Measurements from ENCODE around the gene NES. TPM values are rescaled to one million over a fixed set of nuclear protein-coding genes. Genes with fewer than 3 reads are reported as not detected.
A peak's percentile ranks its signal among the peaks of the same experiment; 100 is the strongest.

Gene NES
- polyA plus RNA-seq, 3 donors, result not detected

- Histone ChIP-seq H2AFZ (ENCODE audit: insufficient read depth, low read depth, low read length, poor library complexity, severe bottlenecking) (no peak overlapping the region), H3K36me3 (replicated peaks in 1 of 2; ENCODE audit: control insufficient read depth in 1 of 2, insufficient read depth in 2 of 2, low read length in 2 of 2) (no peaks in the 10 kb centered on the region), H3K4me2 (replicated peaks; ENCODE audit: extremely low read depth, low read length, poor library complexity, severe bottlenecking) (no peak overlapping the region), H4K20me1 (ENCODE audit: insufficient read depth, low read length) (no peaks in the 10 kb centered on the region), H3K4me1 (ENCODE audit: control insufficient read depth in 1 of 2, insufficient read depth in 2 of 2, low read length in 2 of 2) (peaks cover 2 to 10% of the 10 kb centered on the region in 2 donors), H3K4me3 (replicated peaks in 1 of 3; ENCODE audit: low read depth in 2 of 3, low read length in 3 of 3) (no peak overlapping the region), H3K9ac (ENCODE audit: insufficient read depth, low read length, poor library complexity, severe bottlenecking) (no peak overlapping the region), H3K27me3 (ENCODE audit: control insufficient read depth in 2 of 2, insufficient read depth in 2 of 2, low read length in 2 of 2) (peaks cover 31 to 60% of the 10 kb centered on the region in 2 donors), H3K9me3 (replicated peaks in 1 of 2; ENCODE audit: control insufficient read depth in 1 of 2, insufficient read depth in 1 of 2, low read length in 2 of 2) (peaks cover 0 to 11% of the 10 kb centered on the region in 2 donors), H3K27ac (ENCODE audit: low read depth in 1 of 2, low read length in 2 of 2) (no peak overlapping the region), H3K79me2 (ENCODE audit: insufficient read depth, low read length) (no peaks in the 10 kb centered on the region)
- H3K27ac Mint-ChIP-seq, result no peak overlapping the region
- WGBS (ENCODE audit: insufficient coverage), result 84% methylated on average over 6 of the region's 12 CpGs
- H3K4me1 Mint-ChIP-seq, result peaks cover 24% of the 10 kb centered on the region
- no peak for TF ChIP-seq CTCF (IDR thresholded peaks at IDR 0.05)
- H3K4me3 Mint-ChIP-seq, result peak overlapping the region in 1 of 2 donors; percentile 37
- H3K27me3 Mint-ChIP-seq (ENCODE audit: low read depth in 3 of 3), result peaks cover 62 to 74% (median 71%) of the 10 kb centered on the region in 3 donors
- H3K9me3 Mint-ChIP-seq, result peaks cover 0 to 15% (median 7%) of the 10 kb centered on the region in 7 donors
- no peak for DNase-seq
- peaks cover 0 to 2% of the 10 kb centered on the region in 2 donors for H3K36me3 Mint-ChIP-seq
- intact Hi-C loops (cut with micrococcal nuclease), result loop anchor here (10.0 kb wide), 2 partner anchors 161 to 191 kb away; partner anchors contain the start of gene INSRR (in 1 of the 2)
These were observed 16.9 kb upstream of the NES start for GRCh38 chr1:156693848-156694689.

- peaks cover 2 to 10% of the 10 kb centered on the region in 2 donors for H3K4me1 ChIP-seq (ENCODE audit: control insufficient read depth in 1 of 2, insufficient read depth in 2 of 2, low read length in 2 of 2)
- H3K9me3 Mint-ChIP-seq, result peaks cover 0 to 15% (median 7%) of the 10 kb centered on the region in 7 donors
- H3K9ac ChIP-seq (ENCODE audit: insufficient read depth, low read length, poor library complexity, severe bottlenecking), result no peak overlapping the region
- H2AFZ ChIP-seq (ENCODE audit: insufficient read depth, low read depth, low read length, poor library complexity, severe bottlenecking), result no peak overlapping the region
- no peak for DNase-seq
- no peaks in the 10 kb centered on the region for H3K36me3 ChIP-seq (replicated peaks in 1 of 2; ENCODE audit: control insufficient read depth in 1 of 2, insufficient read depth in 2 of 2, low read length in 2 of 2)
- H3K27me3 ChIP-seq (ENCODE audit: control insufficient read depth in 2 of 2, insufficient read depth in 2 of 2, low read length in 2 of 2), result peaks cover 33 to 66% of the 10 kb centered on the region in 2 donors
- WGBS (ENCODE audit: insufficient coverage), result 39% methylated on average over 12 of the region's 16 CpGs
- H3K27ac ChIP-seq (ENCODE audit: low read depth in 1 of 2, low read length in 2 of 2), result no peak overlapping the region
- no peaks in the 10 kb centered on the region for H3K79me2 ChIP-seq (ENCODE audit: insufficient read depth, low read length)
- no peaks in the 10 kb centered on the region for H4K20me1 ChIP-seq (ENCODE audit: insufficient read depth, low read length)
- peaks cover 0 to 11% of the 10 kb centered on the region in 2 donors for H3K9me3 ChIP-seq (replicated peaks in 1 of 2; ENCODE audit: control insufficient read depth in 1 of 2, insufficient read depth in 1 of 2, low read length in 2 of 2)
- H3K27ac Mint-ChIP-seq, result no peak overlapping the region
- peaks cover 0 to 2% of the 10 kb centered on the region in 2 donors for H3K36me3 Mint-ChIP-seq
- H3K4me3 Mint-ChIP-seq, result peak overlapping the region in 1 of 2 donors; percentile 76
- intact Hi-C loops (cut with micrococcal nuclease), result loop anchor here (10.0 kb wide), 2 partner anchors 162 to 192 kb away; partner anchors contain the start of gene INSRR (in 1 of the 2)
- H3K4me1 Mint-ChIP-seq, result peaks cover 24% of the 10 kb centered on the region
- H3K4me3 ChIP-seq (replicated peaks in 1 of 3; ENCODE audit: low read depth in 2 of 3, low read length in 3 of 3), result no peak overlapping the region
- peaks cover 66 to 76% (median 76%) of the 10 kb centered on the region in 3 donors for H3K27me3 Mint-ChIP-seq (ENCODE audit: low read depth in 3 of 3)
- TF ChIP-seq CTCF (IDR thresholded peaks at IDR 0.05), result no peak
- no peak overlapping the region for H3K4me2 ChIP-seq (replicated peaks; ENCODE audit: extremely low read depth, low read length, poor library complexity, severe bottlenecking)
These were observed 16.0 kb upstream of the NES start for GRCh38 chr1:156692925-156693847.
